ENCODE results near the gene KIF3C.
A peak's percentile ranks its signal among the peaks of the same experiment; 100 is the strongest.
"Not testable (repeated sequence)": the region's sequence is repeated elsewhere in the genome, so short reads cannot be mapped to it uniquely, and the experiment has no call there.

The KIF3C gene

DNA sequence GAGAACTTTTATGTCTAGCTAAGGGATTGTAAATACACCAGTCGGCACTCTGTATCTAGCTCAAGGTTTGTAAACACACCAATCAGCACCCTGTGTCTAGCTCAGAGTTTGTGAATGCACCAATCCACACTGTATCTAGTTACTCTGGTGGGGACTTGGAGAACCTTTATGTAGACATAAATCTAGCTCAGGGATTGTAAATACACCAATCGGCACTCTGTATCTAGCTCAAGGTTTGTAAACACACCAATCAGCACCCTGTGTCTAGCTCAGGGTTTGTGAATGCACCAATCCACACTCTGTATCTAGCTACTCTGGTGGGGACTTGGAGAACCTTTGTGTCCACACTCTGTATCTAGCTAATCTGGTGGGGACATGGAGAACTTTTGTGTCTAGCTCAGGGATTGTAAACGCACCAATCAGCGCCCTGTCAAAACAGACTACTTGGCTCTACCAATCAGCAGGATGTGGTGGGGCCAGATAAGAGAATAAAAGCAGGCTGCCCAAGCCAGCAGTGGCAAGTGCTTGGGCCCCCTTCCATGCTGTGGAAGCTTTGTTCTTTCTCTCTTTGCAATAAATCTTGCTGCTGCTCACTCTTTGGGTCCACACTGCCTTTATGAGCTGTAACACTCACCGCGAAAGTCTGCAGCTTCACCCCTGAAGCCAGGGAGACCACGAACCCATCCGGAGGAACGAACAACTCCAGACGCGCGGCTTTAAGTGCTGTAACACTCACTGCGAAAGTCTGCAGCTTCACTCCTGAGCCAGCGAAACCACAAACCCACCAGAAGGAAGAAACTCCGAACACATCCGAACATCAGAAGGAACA is 66.1 kb downstream of the KIF3C start:
- DNase-seq (ENCODE audit: low read depth): peak; percentile 0

DNA sequence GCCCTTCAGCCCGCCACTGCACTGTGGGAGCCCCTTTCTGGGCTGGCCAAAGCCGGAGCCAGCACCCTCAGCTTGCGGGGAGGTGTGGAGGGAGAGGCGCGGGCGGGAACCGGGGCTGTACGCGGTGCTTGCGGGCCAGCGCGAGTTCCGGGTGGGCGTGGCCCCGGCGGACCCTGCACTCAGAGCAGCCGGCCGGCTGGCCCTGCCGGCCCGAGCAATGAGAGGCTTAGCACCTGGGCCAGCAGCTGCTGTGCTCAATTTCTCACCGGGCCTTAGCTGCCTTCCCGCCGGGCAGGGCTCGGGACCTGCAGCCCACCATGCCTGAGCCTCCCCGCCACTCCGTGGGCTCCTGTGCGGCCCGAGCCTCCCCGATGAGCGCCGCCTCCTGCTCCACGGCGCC is 66.9 kb downstream of the KIF3C start:
- not testable (repeated sequence) for DNase-seq (ENCODE audit: low read depth)

DNA sequence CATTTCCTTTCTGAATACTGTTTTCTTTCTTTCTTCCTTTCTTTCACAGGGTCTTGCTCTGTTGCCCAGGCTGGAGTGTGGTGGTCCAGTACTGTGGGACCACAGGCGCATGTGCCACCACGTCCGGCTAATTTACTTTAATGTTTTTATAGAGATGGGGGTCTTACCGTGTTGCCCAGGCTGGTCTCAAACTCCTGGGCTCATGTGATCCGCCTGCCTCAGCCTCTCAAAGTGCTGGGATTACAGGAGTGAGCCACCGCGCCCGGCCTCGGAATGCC is 68.7 kb downstream of the KIF3C start:
- DNase-seq (ENCODE audit: low read depth): not testable (repeated sequence)

DNA sequence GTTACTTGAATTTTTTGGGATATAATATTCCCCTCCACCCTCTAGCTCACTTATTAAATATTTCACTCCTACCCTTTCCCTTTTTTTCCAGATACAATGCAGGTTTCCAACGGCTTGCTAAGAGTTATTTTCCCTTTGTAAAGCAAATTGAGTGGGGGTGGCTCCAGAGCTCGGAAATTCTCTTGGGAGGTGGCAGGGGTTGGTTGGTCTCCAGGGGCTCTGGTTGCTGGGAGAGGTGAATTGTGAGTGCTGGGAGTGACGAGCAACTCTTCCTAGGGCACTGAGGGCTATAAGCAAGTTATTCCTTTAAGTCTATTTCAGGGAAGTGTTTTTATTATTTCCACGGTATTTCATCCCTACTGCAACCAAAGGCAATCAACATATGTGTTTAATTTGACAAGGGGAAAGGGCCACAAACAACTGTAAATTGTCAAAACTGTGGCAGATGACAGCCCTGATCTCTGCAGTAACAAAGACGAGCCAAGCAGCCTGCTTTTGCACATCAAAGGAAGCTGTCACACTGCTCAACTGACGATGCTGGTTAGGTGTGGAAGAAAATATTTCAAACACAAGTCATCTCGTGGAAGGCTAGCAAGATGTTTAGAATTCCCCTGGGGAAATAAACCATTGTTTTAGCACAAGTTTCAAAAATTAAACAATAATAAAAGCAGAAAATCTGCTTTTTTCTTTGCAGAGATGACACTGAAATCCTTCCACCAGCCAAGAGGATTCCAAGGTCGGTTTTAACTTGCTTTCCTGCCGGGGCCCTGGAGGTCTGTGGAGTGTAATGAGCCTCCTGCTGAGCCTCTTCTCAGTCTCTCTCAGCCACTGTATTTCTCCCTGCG is 69.2 kb downstream of the KIF3C start:
- no peak for DNase-seq (ENCODE audit: low read depth)

DNA sequence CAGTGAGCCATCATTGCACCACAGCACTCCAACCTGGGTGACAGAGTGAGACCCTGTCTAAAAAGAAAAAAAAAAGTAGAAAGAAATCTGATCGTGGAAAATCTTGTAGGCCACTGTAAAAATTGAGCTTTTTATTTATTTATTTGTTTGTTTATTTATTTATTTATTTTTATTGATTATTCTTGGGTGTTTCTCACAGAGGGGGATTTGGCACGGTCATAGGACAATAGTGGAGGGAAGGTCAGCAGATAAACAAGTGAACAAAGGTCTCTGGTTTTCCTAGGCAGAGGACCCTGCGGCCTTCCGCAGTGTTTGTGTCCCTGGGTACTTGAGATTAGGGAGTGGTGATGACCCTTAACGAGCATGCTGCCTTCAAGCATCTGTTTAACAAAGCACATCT is 72.7 kb downstream of the KIF3C start:
- not testable (repeated sequence) for DNase-seq (ENCODE audit: low read depth)

DNA sequence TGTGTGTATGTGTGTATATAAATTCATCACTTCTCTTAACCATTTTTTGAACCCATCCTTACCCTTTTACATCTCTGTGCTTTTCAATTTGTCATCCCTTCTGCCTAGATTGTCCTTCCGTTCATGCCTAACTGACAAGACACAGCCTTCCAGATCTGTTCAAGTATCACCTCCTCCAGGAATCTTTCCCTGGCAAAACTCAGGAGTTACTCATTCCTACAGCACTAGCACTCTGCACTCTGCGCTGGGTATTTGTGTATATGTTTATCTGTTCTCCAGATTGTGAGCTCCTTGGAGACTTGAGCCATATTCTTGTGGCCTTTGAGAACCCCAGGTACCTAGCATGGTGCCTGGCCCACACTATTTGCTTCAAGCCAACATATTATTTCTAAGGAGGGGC is 77.2 kb downstream of the KIF3C start:
- DNase-seq (ENCODE audit: low read depth): no peak

DNA sequence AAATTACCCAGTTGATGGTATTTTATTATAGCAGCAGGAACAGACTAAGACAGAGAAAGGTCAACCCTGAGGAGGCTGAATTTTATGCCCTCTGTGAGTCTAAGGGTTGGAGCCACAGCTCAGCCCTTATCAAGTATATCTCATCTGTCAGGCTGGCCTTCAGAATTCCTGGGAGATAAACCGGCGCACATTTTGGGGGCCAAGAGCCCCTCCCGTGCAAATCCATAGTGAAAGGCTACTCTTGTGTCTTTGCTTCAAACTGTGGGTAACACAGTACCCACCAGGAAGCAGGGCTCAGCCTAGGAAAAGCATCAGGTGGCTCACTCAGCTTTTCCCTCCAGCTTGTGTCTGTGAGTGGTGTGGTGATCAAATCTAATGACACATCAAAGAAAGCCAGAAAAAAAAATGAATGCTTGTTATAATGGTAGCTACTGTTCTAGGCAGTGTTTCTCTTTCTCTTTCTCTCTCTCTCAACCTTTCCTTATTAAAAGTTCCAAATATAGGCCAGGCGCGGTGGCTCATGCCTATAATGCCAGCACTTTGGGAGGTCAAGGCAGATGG is 79.0 kb downstream of the KIF3C start:
- DNase-seq (ENCODE audit: low read depth): no peak

GRCh38 chr2:25899404-25899970 is 82.8 kb downstream of the KIF3C start:
- no peak for DNase-seq (ENCODE audit: low read depth)

DNA sequence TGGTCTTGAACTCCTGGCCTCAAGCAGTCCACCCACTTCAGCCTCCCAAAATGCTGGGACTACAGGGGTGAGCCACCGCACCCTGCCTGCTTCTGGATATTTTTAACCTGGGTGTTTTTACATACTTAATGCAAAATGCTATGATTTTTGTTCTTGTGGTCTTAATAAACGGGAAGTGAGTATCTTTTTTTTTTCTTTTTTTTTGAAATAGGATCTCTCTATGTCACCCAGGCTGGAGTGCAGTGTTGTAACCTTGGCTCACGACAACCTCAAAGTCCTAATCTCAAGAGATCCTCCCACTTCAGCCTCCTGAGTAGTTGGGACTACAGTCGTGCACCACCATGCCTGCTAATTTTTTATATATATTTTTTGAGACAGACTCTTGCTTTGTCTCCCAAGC is 84.8 kb downstream of the KIF3C start:
- no peak for DNase-seq (ENCODE audit: low read depth)

DNA sequence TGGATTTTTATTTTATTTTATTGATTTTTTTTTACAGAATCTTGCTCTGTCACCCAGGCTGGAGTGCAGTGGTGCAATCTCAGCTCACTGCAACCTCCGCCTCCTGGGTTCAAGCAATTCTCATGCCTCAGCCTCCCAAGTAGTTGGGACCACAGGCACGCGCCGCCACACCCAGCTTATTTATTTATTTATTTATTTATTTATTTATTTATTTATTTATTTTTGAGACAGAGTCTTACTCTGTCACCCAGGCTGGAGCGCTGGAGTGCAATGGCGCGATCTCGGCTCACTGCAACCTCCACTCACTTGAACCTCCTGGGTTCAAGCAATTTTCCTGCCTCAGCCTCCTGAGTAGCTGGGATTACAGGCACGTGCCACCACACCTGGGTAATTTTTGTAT is 86.0 kb downstream of the KIF3C start:
- DNase-seq (ENCODE audit: low read depth): not testable (repeated sequence)

DNA sequence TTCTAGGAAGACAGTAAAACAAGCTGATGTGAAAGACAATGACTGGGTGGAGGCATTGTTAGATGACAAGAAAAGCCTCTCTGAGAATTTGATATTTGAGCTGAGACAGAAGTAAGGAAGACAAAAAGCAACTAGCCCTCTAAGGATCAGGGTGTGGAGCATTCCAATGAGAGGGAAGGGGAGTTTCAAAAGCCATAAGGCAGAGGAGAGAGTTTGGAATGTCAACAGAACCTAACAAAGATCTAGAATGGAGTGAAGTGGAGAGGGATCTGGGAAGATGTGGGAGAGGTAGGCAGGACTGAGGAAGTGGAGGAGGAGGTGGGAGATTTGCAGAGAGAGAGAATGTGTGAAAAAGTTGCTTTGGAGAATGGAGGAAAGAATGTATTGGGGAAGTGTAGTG is 86.7 kb downstream of the KIF3C start:
- DNase-seq (ENCODE audit: low read depth): no peak

DNA sequence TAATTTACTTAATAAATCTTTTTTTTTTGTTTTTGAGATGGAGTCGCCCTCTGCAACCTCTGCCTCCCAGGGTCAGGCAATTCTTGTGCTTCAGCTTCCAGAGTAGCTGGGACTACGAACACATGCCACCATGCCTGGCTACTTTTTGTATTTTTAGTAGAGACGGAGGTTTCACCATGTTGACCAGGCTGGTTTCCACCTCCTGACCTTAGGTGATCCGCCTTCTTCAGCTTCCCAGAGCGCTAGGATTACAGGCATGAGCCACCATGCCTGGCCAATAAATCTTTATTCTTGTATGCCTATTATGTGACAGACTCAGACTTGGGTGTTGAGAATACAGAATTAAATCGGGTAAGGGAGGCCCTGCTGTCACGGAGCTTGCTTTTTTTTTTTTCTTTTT is 87.3 kb downstream of the KIF3C start:
- DNase-seq (ENCODE audit: low read depth): no peak

DNA sequence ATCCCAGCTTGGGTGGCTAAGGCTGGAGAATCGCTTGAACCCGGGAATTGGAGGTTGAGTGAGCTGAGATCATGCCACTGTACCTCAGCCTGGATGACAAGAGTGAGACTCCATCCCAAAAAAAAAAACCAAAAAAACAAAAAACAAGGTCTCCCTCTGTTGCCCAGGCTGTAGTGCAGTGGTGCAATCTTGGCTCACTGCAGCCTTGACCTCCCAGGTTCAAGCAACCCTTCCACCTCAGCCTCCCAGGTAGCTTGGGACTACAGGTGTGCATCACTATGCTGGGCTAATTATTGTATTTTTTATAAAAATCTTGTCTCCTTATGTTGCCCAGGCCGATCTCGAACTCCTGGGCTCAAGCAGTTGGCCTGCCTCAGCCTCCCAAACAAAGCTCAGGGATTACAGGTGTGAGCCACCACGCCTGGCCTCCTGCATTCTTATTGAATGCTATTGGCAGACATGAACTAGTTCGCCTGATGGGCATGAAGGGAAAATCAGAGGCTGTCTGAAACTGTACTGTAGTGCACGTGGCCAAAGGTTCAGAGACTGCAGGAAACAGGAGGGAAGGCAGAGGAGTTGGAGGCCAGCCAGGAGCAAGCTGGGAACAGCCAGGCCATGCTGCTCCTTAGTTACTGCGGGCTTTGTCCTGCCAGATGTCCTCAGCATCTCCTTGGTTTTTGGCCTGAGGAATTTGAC is 88.0 kb downstream of the KIF3C start:
- no peak for DNase-seq (ENCODE audit: low read depth)

- no peak for DNase-seq (ENCODE audit: low read depth)
These were observed 90.6 kb downstream of the KIF3C start for GRCh38 chr2:25891672-25892071.

- DNase-seq (ENCODE audit: low read depth): no peak
These were observed 94.6 kb downstream of the KIF3C start for GRCh38 chr2:25887624-25888242.

DNA sequence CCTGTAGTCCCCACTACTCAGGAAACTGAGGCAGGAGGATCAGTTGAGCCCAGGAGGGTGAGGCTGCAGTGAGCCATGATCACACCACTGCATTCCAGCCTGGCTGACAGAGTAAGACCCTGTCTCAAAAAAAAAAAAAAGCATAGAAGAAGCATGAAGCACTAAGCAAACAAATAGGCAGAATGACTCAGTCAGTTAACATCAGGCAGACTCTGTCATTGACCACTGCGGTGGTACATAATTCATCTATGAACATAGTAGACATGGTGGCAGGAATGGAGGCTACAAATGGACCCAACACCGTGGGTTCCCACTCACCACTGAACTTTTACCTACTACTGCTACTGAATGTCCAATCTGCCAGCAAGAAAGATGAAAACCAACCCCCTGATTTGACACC is 96.4 kb downstream of the KIF3C start:
- DNase-seq (ENCODE audit: low read depth): no peak

GRCh38 chr2:25881764-25882163 is 100.5 kb downstream of the KIF3C start:
- no peak for DNase-seq (ENCODE audit: low read depth)

DNA sequence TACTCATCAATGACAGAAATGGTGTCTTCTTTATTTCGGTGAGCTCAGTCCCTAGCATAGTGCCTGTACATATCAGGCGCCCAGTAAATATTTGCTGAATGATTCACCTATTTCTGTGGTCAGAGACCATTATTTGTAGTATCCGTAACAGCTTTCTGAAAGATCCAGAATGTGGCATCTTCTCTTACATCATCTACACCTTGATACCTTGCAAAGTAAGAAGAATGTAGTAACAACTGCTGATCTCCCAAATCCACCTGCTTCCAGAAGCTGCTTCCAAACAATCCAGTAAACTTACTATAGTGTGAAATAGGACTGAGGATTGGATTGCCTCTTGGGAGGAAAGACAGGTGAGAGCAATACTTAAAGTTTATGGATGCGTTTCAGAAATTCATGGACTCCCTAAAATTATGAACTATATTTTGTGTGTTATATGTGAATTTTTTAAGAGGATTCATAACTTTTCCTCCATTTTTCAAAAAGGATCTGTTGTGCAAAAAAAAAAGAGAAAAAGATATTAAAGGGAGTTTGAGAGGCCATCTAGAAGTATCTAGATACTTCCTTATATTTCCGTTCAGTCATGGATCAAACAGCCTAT is 103.1 kb downstream of the KIF3C start:
- DNase-seq (ENCODE audit: low read depth): no peak

- DNase-seq (ENCODE audit: low read depth): peak; percentile 96
These were observed 103.8 kb downstream of the KIF3C start, which contains the start of gene ASXL2 for GRCh38 chr2:25878361-25879132. Gene ASXL2, minus strand, starts transcription at chr2:25878487. Its CDS starts 265 bp downstream, at chr2:25878222.

Data from T follicular helper cell (primary cell).